K562 (cell line): Measurements from ENCODE around the gene RAPGEFL1. TPM values are rescaled to one million over a fixed set of nuclear protein-coding genes. Genes with fewer than 3 reads are reported as not detected.

Source experiments
- BRD9 ChIP-seq: fragments of 450-650 bp; IDR thresholded peaks from 2 replicates; pipeline ENCODE4 v1.6.1; 2018; ENCODE audit warnings: low read depth; ENCODE audit not compliant: partially characterized antibody
- RREB1 ChIP-seq: fragments of 250-450 bp; sonication (Bioruptor Pico); IDR thresholded peaks from 2 replicates; pipeline ENCODE4 v1.4.0; 2020
- SOX6 ChIP-seq: fragments of 450-650 bp; IDR thresholded peaks from 2 replicates; pipeline ENCODE4 v1.6.1; 2014; ENCODE audit warnings: mild to moderate bottlenecking
- SRSF3 ChIP-seq: fragments of 200-400 bp; formaldehyde crosslinking; IDR thresholded peaks from 2 replicates; pipeline ENCODE4 v1.6.1; 2016; ENCODE audit warnings: mild to moderate bottlenecking, low read length, moderate library complexity; ENCODE audit not compliant: insufficient read depth
- ZNF217 ChIP-seq: sonication (generic); formaldehyde crosslinking; IDR thresholded peaks from 2 replicates; pipeline ENCODE4 v1.8.0; 2022; ENCODE audit warnings: mild to moderate bottlenecking, missing genetic modification reagents
- polyA plus RNA-seq, 8 experiments: library from polyadenylated mRNA; depleted of rRNA in 4 of 8; stranded (reverse) in 5 of 8; unstranded in 3 of 8; fragments of >200 nt; fragmentation: Nextera tagmentation in 2 of 8; fragmentation: Illumina TruSeq in 1 of 8; extraction: Ambion mirVana in 2 of 8; extraction: Trizol in 1 of 8; gene quantifications; 2 replicates each; pipeline versions ENCODE4 v1.2.1 to v1.2.3, GENCODE V29; 2011 to 2014; ENCODE audit warnings: inconsistent platforms in 1 of 8, missing spikeins in 1 of 8
- total RNA-seq, 7 experiments: library from RNA; depleted of rRNA in 6 of 7; stranded (reverse); fragments of >200 nt in 6 of 7; fragmentation: Illumina TruSeq in 2 of 7; extraction: Trizol in 2 of 7; gene quantifications; 2 replicates each; pipeline versions ENCODE4 v1.2.1 to v1.2.3, GENCODE V29; 2011 to 2021; ENCODE audit warnings: low replicate concordance in 1 of 7
- TF ChIP-seq, protein P1 (sequence below), 2 experiments: fragments of 450-650 bp; IDR thresholded peaks; 2 replicates each; pipeline ENCODE4 v1.6.1; 2018; ENCODE audit warnings: mild to moderate bottlenecking in 2 of 2, low read depth in 1 of 2; ENCODE audit not compliant: partially characterized antibody in 2 of 2
- TF ChIP-seq, protein P2 (sequence below): fragments of 450-650 bp; formaldehyde crosslinking; IDR thresholded peaks from 2 replicates; pipeline ENCODE4 v1.4.0; 2020; ENCODE audit warnings: mild to moderate bottlenecking, moderate library complexity
- TF ChIP-seq, protein P3 (sequence below): fragments of 150-350 bp; IDR thresholded peaks from 2 replicates; pipeline ENCODE4 v1.6.1; 2014; ENCODE audit warnings: low read depth, mild to moderate bottlenecking, low read length, borderline replicate concordance

Gene RAPGEFL1
- total and polyA plus RNA-seq, 9 of the 15 experiments (the other 6 are each of a cell fraction or from before 2014, with no cell fraction given) = 0.18 to 4.1 (median 2.1) TPM

DNA sequence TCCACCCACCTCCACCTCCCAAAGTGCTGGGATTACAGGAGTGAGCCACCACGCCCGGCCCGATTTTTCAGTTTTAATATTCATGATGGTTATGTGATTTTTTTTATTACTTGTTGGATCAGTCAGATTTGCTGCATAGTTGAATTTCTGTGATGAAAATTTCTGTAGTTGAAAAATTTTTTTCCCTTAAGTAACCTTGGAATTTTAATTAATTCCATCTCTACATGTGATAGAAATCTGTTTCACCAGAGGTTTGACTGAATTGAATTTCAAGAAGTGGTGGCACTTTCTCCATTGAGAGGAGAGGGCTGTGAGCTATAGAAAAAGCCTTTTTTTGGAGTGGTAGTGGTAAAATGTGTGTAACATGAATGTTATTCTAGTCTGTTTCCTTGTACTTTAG, 66.5 kb downstream of the RAPGEFL1 start (continued):
- TF ChIP-seq, protein P1, sequence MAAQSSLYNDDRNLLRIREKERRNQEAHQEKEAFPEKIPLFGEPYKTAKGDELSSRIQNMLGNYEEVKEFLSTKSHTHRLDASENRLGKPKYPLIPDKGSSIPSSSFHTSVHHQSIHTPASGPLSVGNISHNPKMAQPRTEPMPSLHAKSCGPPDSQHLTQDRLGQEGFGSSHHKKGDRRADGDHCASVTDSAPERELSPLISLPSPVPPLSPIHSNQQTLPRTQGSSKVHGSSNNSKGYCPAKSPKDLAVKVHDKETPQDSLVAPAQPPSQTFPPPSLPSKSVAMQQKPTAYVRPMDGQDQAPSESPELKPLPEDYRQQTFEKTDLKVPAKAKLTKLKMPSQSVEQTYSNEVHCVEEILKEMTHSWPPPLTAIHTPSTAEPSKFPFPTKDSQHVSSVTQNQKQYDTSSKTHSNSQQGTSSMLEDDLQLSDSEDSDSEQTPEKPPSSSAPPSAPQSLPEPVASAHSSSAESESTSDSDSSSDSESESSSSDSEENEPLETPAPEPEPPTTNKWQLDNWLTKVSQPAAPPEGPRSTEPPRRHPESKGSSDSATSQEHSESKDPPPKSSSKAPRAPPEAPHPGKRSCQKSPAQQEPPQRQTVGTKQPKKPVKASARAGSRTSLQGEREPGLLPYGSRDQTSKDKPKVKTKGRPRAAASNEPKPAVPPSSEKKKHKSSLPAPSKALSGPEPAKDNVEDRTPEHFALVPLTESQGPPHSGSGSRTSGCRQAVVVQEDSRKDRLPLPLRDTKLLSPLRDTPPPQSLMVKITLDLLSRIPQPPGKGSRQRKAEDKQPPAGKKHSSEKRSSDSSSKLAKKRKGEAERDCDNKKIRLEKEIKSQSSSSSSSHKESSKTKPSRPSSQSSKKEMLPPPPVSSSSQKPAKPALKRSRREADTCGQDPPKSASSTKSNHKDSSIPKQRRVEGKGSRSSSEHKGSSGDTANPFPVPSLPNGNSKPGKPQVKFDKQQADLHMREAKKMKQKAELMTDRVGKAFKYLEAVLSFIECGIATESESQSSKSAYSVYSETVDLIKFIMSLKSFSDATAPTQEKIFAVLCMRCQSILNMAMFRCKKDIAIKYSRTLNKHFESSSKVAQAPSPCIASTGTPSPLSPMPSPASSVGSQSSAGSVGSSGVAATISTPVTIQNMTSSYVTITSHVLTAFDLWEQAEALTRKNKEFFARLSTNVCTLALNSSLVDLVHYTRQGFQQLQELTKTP (IDR thresholded peaks at IDR 0.05; ENCODE audit: low read depth in 1 of 2, partially characterized antibody in 2 of 2) = no peak
- no peak for TF ChIP-seq SRSF3
- TF ChIP-seq RREB1 (CRISPR knock-in tag) = no peak
- TF ChIP-seq, protein P2, sequence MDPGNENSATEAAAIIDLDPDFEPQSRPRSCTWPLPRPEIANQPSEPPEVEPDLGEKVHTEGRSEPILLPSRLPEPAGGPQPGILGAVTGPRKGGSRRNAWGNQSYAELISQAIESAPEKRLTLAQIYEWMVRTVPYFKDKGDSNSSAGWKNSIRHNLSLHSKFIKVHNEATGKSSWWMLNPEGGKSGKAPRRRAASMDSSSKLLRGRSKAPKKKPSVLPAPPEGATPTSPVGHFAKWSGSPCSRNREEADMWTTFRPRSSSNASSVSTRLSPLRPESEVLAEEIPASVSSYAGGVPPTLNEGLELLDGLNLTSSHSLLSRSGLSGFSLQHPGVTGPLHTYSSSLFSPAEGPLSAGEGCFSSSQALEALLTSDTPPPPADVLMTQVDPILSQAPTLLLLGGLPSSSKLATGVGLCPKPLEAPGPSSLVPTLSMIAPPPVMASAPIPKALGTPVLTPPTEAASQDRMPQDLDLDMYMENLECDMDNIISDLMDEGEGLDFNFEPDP (CRISPR knock-in tag) = no peak
- TF ChIP-seq ZNF217 (CRISPR knock-in tag) = no peak
- TF ChIP-seq SOX6 = no peak
- TF ChIP-seq, protein P3, sequence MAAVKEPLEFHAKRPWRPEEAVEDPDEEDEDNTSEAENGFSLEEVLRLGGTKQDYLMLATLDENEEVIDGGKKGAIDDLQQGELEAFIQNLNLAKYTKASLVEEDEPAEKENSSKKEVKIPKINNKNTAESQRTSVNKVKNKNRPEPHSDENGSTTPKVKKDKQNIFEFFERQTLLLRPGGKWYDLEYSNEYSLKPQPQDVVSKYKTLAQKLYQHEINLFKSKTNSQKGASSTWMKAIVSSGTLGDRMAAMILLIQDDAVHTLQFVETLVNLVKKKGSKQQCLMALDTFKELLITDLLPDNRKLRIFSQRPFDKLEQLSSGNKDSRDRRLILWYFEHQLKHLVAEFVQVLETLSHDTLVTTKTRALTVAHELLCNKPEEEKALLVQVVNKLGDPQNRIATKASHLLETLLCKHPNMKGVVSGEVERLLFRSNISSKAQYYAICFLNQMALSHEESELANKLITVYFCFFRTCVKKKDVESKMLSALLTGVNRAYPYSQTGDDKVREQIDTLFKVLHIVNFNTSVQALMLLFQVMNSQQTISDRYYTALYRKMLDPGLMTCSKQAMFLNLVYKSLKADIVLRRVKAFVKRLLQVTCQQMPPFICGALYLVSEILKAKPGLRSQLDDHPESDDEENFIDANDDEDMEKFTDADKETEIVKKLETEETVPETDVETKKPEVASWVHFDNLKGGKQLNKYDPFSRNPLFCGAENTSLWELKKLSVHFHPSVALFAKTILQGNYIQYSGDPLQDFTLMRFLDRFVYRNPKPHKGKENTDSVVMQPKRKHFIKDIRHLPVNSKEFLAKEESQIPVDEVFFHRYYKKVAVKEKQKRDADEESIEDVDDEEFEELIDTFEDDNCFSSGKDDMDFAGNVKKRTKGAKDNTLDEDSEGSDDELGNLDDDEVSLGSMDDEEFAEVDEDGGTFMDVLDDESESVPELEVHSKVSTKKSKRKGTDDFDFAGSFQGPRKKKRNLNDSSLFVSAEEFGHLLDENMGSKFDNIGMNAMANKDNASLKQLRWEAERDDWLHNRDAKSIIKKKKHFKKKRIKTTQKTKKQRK = no peak
- TF ChIP-seq BRD9 = no peak
